Uterus (tissue), 2 donors: Measurements from ENCODE around the gene MAK.
"Not testable (repeated sequence)": the region's sequence is repeated elsewhere in the genome, so short reads cannot be mapped to it uniquely, and the experiment has no call there.

Source experiments
- CTCF ChIP-seq, 4 experiments: fragments of 200-600 bp in 2 of 4; fragments of 450-650 bp in 2 of 4; sonication (generic) in 2 of 4; IDR thresholded peaks; one replicate each; pipeline ENCODE4 v1.5.1; 2016 to 2019; ENCODE audit warnings: antibody characterized with exemption in 4 of 4, mild to moderate bottlenecking in 2 of 4, moderate library complexity in 1 of 4
- POLR2A ChIP-seq, 2 donors: fragments of 450-650 bp; IDR thresholded peaks; one replicate each; pipeline ENCODE4 v1.6.1; 2016; ENCODE audit warnings: antibody characterized with exemption in 2 of 2, mild to moderate bottlenecking in 1 of 2, moderate library complexity in 1 of 2

- not testable (repeated sequence) for TF ChIP-seq CTCF, POLR2A (IDR thresholded peaks at IDR 0.05)
Measured at GRCh38 chr6:10853849-10854300, 15.5 kb upstream of the MAK start.
